Smooth muscle cell (in vitro differentiated cells): Measurements from ENCODE around the gene TCERG1L. TPM values are rescaled to one million over a fixed set of nuclear protein-coding genes. Genes with fewer than 3 reads are reported as not detected.

ENCODE experiments used
- DNase-seq: peaks from one replicate; lab custom pipeline; 2025; ENCODE audit not compliant: unreplicated experiment; lab: John Stamatoyannopoulos, UW
- H2AFZ ChIP-seq: fragments of 200-600 bp; sonication (generic); 2 replicates; pipeline ENCODE4 v1.6.0; 2016; ENCODE audit warnings: antibody characterized with exemption, low read depth, mild to moderate bottlenecking
- H3F3A ChIP-seq: fragments of 200-600 bp; sonication (generic); 2 replicates; pipeline ENCODE4 v1.6.0; 2017; ENCODE audit warnings: antibody characterized with exemption, low read depth
- H3K27ac ChIP-seq: fragments of 200-600 bp; sonication (generic); 2 replicates; pipeline ENCODE4 v1.5.1; 2016; ENCODE audit warnings: low read depth, mild to moderate bottlenecking
- H3K27me3 ChIP-seq: fragments of 200-600 bp; sonication (generic); 2 replicates; pipeline ENCODE4 v1.6.1; 2016; ENCODE audit warnings: low read depth, mild to moderate bottlenecking
- H3K36me3 ChIP-seq: fragments of 200-600 bp; sonication (generic); 2 replicates; pipeline ENCODE4 v1.5.1; 2016; ENCODE audit warnings: low read depth
- H3K4me1 ChIP-seq: fragments of 200-600 bp; sonication (generic); 2 replicates; pipeline ENCODE4 v1.5.1; 2016; ENCODE audit warnings: low read depth
- H3K4me2 ChIP-seq: fragments of 200-600 bp; sonication (generic); 2 replicates; pipeline ENCODE4 v1.6.0; 2016; ENCODE audit warnings: mild to moderate bottlenecking
- H3K4me3 ChIP-seq: fragments of 200-600 bp; sonication (generic); 2 replicates; pipeline ENCODE4 v1.5.1; 2016; ENCODE audit warnings: mild to moderate bottlenecking
- H3K79me2 ChIP-seq: fragments of 200-600 bp; sonication (generic); 2 replicates; pipeline ENCODE4 v1.6.0; 2016; ENCODE audit warnings: low read depth, mild to moderate bottlenecking
- H3K9ac ChIP-seq: fragments of 200-600 bp; sonication (generic); 2 replicates; pipeline ENCODE4 v1.6.0; 2016; ENCODE audit warnings: low read depth
- H3K9me3 ChIP-seq: fragments of 200-600 bp; sonication (generic); replicated peaks from 2 replicates; pipeline ENCODE4 v1.5.1; 2016; ENCODE audit warnings: low read depth
- H4K20me1 ChIP-seq: fragments of 200-600 bp; sonication (generic); 2 replicates; pipeline ENCODE4 v1.6.0; 2016; ENCODE audit warnings: low read depth
- WGBS: methylation state at CpG from one replicate; pipeline ENCODE4 v1.1.7; 2016; ENCODE audit warnings: low lambda C conversion rate; 5-methylcytosine and 5-hydroxymethylcytosine counted together
- polyA plus RNA-seq: library from polyadenylated mRNA; unstranded; fragments of >200 nt; fragmentation: Nextera tagmentation; extraction: Ambion mirVana; gene quantifications from 2 replicates; pipeline ENCODE4 v1.2.1, GENCODE V29; 2016
- total RNA-seq: library from RNA; depleted of rRNA; stranded (reverse); fragments of >200 nt; gene quantifications from 2 replicates; pipeline ENCODE4 v1.2.3, GENCODE V29; 2014
- TF ChIP-seq, protein P1 (sequence below): fragments of 200-600 bp; sonication (generic); IDR thresholded peaks from 2 replicates; pipeline ENCODE4 v1.5.1; 2017; ENCODE audit warnings: borderline replicate concordance, mild to moderate bottlenecking, antibody characterized with exemption; ENCODE audit not compliant: insufficient read depth, poor library complexity, severe bottlenecking

TCERG1L gene
- total and polyA plus RNA-seq, 2 experiments from 2014 or later = not detected

DNA sequence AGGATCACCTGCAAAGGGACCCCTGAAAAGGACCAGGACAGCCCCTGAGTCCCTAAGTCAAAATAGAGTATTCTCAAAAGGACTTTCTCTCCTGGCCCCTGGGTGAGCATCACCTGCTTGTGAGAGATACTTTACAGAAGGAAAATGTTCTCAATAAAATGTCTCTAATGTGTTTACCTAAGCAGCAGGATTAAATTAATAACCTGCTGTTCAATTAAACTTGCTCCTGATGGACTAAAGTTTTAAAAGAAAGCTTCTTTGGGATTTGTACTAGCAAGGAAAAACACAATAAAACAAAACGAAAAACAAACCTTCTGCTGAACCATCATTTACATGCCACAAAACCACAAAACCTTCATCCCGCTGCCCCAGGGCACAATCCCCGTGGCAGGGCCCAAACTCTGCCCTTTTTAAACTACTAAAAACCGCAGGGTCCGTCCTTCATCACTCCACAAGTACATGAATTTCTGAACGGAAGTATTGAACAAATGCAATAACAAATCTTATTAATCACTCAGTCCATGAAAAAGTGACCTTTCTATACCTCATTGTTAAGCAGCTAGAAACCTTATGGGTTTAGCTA lies 197.7 kb downstream of the TCERG1L start:
- 67% methylated on average over 6 of the region's 6 CpGs for WGBS
- no peak overlapping the region for H3K27ac ChIP-seq
- H3K36me3 ChIP-seq = no peaks in the 10 kb centered on the region
- no peaks in the 10 kb centered on the region for H3F3A ChIP-seq
- no peaks in the 10 kb centered on the region for H4K20me1 ChIP-seq
- no peak overlapping the region for H2AFZ ChIP-seq
- TF ChIP-seq, protein P1, sequence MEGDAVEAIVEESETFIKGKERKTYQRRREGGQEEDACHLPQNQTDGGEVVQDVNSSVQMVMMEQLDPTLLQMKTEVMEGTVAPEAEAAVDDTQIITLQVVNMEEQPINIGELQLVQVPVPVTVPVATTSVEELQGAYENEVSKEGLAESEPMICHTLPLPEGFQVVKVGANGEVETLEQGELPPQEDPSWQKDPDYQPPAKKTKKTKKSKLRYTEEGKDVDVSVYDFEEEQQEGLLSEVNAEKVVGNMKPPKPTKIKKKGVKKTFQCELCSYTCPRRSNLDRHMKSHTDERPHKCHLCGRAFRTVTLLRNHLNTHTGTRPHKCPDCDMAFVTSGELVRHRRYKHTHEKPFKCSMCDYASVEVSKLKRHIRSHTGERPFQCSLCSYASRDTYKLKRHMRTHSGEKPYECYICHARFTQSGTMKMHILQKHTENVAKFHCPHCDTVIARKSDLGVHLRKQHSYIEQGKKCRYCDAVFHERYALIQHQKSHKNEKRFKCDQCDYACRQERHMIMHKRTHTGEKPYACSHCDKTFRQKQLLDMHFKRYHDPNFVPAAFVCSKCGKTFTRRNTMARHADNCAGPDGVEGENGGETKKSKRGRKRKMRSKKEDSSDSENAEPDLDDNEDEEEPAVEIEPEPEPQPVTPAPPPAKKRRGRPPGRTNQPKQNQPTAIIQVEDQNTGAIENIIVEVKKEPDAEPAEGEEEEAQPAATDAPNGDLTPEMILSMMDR = no peak
- H3K9me3 ChIP-seq = no peaks in the 10 kb centered on the region
- no peak for DNase-seq
- no peak overlapping the region for H3K4me3 ChIP-seq
- H3K9ac ChIP-seq = no peak overlapping the region
- no peaks in the 10 kb centered on the region for H3K4me1 ChIP-seq
- H3K27me3 ChIP-seq = no peaks in the 10 kb centered on the region
- no peaks in the 10 kb centered on the region for H3K79me2 ChIP-seq
- H3K4me2 ChIP-seq = no peak overlapping the region

DNA sequence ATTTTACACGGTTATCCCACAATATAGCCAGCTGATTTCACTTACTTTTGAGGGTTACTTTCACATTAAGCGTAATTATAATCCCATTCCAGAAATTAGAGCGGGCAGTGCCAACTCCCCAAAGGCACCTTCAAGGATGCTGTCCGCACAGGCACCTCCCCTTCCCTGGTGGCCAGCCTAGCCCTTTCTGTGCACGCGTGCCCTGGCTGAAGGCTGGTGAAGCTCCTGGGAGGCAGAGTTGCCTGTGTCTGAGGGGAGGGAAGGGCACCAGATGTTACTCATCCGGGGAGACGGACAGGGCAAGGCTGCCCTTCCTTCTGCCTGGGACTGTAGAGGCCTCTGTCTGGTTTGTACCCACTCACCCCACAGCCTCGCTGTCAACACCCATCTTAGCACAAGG lies 198.4 kb downstream of the TCERG1L start:
- 95% methylated on average over 9 of the region's 9 CpGs for WGBS
- no peaks in the 10 kb centered on the region for H3K4me1 ChIP-seq
- H3K9me3 ChIP-seq = no peaks in the 10 kb centered on the region
- H3K27me3 ChIP-seq = no peaks in the 10 kb centered on the region
- H3K36me3 ChIP-seq = no peaks in the 10 kb centered on the region
- H3K9ac ChIP-seq = no peak overlapping the region
- no peaks in the 10 kb centered on the region for H3K79me2 ChIP-seq
- no peak overlapping the region for H3K4me3 ChIP-seq
- DNase-seq = no peak
- no peaks in the 10 kb centered on the region for H4K20me1 ChIP-seq
- H3F3A ChIP-seq = no peaks in the 10 kb centered on the region
- no peak overlapping the region for H3K4me2 ChIP-seq
- no peak overlapping the region for H2AFZ ChIP-seq
- H3K27ac ChIP-seq = no peak overlapping the region
- TF ChIP-seq, protein P1 = no peak

DNA sequence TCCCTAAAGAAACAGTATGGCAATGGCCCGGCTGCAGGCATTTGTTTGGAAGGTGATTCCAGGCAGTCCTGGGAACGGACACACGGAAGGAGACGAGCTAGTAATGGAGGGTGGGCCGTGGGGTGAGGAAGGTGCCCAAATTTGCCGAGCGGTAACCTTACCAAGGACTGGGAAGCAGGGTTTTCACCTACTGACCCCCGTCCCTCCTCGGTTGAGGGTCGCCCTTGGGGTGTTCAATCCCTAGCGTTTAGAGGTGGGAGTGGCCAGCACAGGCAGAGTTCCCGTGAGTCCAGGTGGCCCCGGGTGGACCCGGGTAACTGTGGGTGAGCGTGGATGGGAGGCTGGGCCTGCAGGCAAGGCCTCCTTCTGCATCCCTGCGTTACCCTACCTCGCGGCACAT lies 198.8 kb downstream of the TCERG1L start:
- no peak overlapping the region for H3K9ac ChIP-seq
- no peak overlapping the region for H3K4me3 ChIP-seq
- no peak for DNase-seq
- no peaks in the 10 kb centered on the region for H3K27me3 ChIP-seq
- H3K36me3 ChIP-seq = no peaks in the 10 kb centered on the region
- H2AFZ ChIP-seq = no peak overlapping the region
- H3K4me1 ChIP-seq = no peaks in the 10 kb centered on the region
- TF ChIP-seq, protein P1 = no peak
- H3K4me2 ChIP-seq = no peak overlapping the region
- no peak overlapping the region for H3K27ac ChIP-seq
- H3K79me2 ChIP-seq = no peaks in the 10 kb centered on the region
- WGBS = 90% methylated on average over 18 of the region's 18 CpGs
- no peaks in the 10 kb centered on the region for H3K9me3 ChIP-seq
- no peaks in the 10 kb centered on the region for H4K20me1 ChIP-seq
- H3F3A ChIP-seq = no peaks in the 10 kb centered on the region

DNA sequence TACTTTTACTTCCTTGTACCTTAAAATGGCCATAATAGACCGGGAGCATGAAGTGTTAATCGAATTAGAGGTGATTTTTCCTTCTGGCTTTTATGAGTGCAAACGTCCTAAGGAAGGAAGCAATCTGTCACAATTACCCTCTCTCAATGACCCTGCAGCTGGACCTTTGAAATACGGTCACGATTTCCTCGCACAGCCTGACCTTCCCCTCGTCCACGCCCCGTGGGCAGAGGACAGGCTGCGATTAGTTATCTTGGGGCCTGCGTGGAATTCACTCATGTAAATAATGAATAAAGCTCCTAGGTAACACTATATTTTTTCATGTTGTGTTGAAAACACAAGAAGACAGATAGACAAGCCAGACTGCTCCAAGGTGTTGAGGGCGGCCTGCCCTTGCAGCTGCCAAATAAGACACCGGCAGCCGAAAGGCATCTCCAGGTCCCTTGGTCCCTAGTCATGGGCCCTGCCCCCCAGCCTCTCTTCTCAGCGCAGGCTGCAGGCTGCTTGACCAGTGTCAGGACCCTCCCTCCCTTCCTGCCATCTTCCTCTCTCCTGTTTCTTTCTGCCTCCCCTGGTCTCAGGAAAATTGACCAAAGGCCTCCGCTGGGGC lies 199.9 kb downstream of the TCERG1L start:
- Histone ChIP-seq H3F3A (no peaks in the 10 kb centered on the region), H3K4me2 (no peak overlapping the region), H3K79me2 (no peaks in the 10 kb centered on the region), H3K27ac (no peak overlapping the region), H3K9me3 (no peaks in the 10 kb centered on the region), H3K27me3 (no peaks in the 10 kb centered on the region), H3K36me3 (no peaks in the 10 kb centered on the region), H3K4me3 (no peak overlapping the region), H4K20me1 (no peaks in the 10 kb centered on the region), H2AFZ (no peak overlapping the region), H3K9ac (no peak overlapping the region), H3K4me1 (no peaks in the 10 kb centered on the region)
- DNase-seq = no peak
- 81% methylated on average over 16 of the region's 16 CpGs for WGBS
- TF ChIP-seq, protein P1 = no peak
